Subcutaneous adipose tissue (tissue), 4 donors: Measurements from ENCODE around the gene DIPK1A. TPM values are rescaled to one million over a fixed set of nuclear protein-coding genes. Genes with fewer than 3 reads are reported as not detected.

ENCODE experiments used
- total RNA-seq, 4 donors: library from RNA; depleted of rRNA; stranded (reverse); fragments of >200 nt; gene quantifications; one replicate each; pipeline ENCODE4 v1.1.0, GENCODE V29; 2016
- TF ChIP-seq, protein P1 (sequence below): fragments of 450-650 bp; IDR thresholded peaks from one replicate; pipeline ENCODE4 v1.5.1; 2016; ENCODE audit warnings: low read depth, mild to moderate bottlenecking, control low read depth, antibody characterized with exemption, moderate library complexity

Gene DIPK1A
- total RNA-seq, 4 donors from 2014 or later: 11.9 to 24.6 (median 18.3) TPM

DNA sequence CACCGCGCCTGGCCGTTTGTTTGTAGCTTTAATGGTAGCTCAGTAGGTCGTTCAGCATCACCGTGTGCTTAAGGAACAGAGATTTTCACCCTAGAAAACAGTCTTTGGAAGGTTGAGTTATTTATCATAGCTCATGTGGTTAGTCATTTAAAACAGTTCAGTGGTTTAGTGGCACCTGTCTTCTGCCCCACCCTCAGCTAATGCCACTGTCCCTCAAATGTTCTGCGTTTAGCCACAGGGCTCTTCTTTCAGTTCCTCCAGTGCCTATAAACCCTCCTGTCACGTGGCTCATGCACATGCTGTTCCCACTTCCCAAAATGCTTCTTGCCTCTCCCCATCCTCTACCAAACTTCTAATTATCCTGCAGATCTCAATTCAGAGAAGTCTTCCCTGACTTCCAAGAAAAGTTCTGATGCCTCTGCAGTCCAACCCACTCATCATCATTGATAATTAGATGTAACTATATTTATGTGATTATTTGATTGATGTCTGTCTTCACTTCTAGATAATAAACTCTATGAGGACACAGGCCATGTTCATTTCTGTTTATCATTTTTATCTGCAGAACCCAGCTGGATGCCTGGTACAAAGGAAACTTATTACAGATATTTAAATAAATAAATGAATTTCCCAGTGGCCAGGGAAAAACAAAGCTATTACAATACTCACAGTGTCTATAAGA is 14.4 kb upstream of the DIPK1A start:
- TF ChIP-seq, protein P1, sequence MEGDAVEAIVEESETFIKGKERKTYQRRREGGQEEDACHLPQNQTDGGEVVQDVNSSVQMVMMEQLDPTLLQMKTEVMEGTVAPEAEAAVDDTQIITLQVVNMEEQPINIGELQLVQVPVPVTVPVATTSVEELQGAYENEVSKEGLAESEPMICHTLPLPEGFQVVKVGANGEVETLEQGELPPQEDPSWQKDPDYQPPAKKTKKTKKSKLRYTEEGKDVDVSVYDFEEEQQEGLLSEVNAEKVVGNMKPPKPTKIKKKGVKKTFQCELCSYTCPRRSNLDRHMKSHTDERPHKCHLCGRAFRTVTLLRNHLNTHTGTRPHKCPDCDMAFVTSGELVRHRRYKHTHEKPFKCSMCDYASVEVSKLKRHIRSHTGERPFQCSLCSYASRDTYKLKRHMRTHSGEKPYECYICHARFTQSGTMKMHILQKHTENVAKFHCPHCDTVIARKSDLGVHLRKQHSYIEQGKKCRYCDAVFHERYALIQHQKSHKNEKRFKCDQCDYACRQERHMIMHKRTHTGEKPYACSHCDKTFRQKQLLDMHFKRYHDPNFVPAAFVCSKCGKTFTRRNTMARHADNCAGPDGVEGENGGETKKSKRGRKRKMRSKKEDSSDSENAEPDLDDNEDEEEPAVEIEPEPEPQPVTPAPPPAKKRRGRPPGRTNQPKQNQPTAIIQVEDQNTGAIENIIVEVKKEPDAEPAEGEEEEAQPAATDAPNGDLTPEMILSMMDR: no peak

DNA sequence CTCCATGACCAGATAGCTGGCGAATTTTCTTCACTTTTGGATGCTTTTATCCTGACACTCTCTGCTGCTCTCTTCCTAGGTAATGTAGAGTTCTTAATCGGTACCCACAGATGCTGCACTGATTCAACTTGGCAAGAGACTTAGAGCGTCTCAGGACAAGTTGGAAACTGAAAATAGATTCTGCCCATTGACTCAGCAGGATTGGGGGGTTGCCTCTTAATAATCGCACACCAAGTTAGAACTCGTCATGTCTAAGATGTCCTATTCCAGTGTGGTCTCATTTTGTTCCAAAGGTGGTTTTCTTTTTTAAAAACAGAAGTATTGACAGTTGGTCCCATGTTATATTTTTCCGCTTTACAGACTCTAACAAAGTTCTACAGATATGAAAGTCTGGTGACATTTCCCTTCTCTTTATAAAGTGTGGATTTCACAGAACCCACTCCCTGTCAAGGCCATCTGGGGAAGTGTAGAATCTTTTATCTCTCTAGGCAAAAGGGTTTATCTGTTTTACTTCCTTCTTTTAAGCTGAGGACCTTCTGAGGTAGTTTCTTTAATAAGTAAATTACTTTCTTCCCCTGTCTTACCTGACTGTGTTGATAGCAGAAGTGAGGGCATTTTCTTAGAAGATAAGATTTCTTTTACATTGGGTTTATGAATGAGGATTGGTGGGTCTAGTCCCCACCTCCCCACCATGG is 12.1 kb upstream of the DIPK1A start:
- TF ChIP-seq, protein P1: no peak

DNA sequence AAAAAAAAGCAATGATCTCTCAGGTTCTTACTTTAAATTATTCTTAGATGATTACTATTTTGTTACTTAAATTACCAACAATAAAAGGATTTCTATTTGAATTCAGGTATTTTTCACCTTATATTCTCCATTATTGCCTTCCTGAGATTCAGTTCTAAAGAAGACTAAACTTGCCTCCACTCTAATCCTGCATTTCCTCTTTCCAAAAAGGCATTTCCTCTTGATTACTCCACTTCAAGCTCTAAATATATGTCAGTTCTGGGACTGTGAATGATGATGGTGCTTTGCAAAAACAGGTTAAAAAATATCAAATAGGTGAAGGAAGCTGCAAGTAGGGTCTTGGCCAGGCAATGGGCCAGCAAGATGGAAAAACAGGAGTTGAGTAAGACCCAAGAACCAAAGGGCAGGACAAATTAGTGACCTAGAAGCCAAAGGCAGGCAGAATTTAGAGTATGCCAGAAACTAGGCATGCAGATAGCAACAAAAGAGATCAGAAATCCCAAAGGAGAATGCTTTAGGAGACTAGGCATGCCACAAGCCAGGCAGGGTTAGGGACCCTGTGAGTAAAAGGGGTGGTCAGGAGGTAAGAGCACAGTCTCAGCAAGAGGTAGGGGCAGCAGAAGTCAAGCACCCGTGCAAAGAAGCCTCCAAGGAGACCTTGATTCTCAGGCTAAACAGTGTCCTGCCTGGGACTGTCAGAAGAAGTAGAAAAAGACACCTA is 11.3 kb upstream of the DIPK1A start:
- TF ChIP-seq, protein P1: no peak

DNA sequence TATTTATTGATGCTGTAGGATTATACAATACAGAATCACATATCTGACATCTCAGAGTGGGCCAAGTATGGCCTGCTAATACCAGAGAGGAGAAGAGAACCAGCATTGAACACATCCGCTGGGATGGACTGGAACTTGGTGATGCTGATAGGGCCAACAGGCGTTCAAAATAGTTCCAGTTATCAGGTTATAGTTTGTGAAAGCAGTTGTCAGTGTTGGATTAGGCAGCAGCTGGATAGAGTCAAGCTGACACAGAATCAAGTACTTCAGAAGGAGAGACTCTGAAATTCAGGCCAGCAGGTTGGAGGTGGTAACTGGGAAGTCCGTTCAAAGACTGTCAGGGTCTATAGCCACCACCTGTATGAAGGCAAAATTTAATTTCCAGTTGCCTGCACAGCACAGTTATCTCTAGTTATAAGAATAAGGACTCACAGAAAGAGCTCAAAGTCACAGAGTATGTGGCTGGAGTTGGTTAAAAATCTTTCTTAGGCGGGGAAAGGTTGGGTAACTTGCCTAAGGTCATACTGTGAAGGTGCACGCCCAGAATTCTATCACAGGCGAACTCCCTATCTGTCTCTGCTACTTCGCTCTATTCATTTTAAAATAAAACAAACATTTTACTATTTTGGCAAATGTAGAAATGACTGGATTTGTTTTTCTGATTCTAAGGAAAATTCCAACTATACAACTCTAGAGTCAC is 9.9 kb upstream of the DIPK1A start:
- TF ChIP-seq, protein P1: no peak

DNA sequence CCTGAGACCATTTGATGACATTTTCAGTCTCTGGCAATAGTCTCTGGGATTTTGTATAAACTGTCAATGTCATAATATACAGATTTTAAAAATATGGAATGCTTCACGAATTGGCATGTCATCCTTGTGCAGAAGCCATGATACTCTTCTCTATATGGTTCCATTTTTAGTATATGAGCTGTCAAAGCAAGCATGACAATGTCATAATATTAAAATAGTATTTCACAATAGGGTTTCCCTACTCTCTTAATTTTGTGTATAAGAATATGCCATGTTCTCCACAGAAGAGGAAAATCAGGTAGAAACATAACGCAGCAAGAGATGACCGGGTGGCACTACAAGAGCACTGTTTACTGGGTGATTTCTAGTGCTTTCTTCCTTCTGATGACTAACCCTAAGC is 8.3 kb upstream of the DIPK1A start:
- TF ChIP-seq, protein P1: no peak

DNA sequence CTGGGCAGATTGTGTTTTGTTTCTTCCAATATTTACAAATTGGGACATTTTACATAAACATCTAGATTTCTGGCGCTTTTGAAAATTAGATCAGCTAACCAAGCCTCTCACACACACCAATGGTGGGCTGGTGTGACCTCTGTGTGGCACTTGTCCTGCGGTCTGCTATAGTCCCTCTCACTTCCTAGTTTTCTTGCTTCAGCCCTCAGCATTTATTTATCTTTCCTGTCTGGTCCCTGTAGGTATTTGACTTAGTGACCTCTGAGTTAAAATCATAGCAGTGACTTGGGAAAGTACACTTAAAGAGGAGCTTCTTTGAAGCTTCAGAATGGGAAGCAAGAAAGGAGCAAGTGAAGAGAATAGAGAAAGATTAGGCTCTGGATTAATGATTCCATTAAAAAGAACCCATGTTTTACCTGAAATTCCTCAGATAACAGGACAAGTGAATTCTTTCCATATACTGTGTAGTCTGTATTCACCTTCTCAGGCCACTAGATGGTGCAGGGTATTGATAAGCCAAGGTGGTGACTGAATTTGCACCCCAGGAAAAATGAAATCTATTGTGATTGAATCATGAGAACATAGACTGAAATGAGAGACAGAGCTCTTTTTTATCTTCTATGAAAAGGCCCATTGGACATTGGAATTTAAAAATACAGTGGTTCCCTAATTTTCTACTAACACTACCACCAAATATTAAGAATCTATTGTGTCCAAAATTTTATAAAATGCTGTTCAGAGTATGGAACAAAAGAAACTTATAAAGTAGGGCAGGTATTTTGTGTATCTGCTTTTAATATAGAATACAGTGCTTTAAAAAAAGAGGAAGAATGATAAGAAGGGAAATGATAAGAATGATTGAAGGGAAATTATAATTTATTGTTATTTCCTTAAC is 7.1 kb upstream of the DIPK1A start:
- TF ChIP-seq, protein P1: no peak
